DMS153 treated with DMSO at 0.1 percent for 48 hours (cell line): ENCODE results near the gene PHKB.
"Not testable (repeated sequence)": the region's sequence is repeated elsewhere in the genome, so short reads cannot be mapped to it uniquely, and the experiment has no call there.

ENCODE experiments used
- DNase-seq: peaks from one replicate; lab custom pipeline; 2025; ENCODE audit not compliant: unreplicated experiment; lab: John Stamatoyannopoulos, UW

Gene PHKB

GRCh38 chr16:47460711-47461597 lies at the start of gene PHKB, which contains the start of gene ITFG1:
Gene PHKB (plus strand): TSS chr16:47461331. CDS start chr16:47461351, 20 bp downstream.
Gene ITFG1 (minus strand): TSS chr16:47461063. CDS start chr16:47461045, 18 bp downstream.
- peak; percentile 31 for DNase-seq

DNA sequence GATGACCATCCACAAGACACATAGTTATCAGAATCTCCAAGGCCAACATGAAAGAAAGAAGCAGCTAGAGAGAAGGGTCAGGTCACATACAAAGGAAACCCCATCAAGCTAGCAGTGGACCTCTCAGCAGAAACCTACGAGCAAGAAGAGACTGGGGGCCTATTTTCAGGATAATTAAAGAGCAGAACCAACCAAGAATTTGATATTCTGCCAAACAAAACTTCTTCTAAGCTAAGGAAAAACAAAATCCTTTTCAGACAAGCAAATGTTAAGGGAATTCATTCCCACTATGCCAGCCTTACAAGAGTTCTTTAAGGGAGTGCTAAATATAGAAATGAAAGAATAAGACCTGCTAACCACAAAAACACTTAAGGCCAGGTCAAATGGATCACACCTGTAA lies 48.1 kb upstream of the PHKB start:
- DNase-seq: no peak

- DNase-seq: no peak
Measured at GRCh38 chr16:47416869-47417268, 44.3 kb upstream of the PHKB start.

GRCh38 chr16:47424846-47425245 lies 36.3 kb upstream of the PHKB start:
- DNase-seq: no peak

DNA sequence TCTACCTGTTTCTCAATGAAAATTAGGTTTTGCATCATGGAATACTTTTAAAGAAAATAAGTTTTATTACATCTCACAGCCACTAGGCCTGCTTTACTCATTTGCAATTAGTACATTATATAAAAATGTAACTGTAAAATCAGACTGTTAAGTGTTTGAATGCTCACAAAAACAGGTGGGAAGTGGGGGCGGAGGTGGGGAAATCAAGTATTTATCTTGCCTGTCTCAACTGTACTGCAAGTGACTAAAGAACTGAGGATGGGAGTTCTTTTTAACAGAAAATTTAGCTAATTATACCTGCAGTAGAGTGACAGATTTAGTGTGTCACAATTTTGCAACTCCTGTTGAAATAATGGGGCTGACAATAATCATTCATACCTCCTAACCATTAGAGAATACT lies 34.3 kb upstream of the PHKB start:
- no peak for DNase-seq

- DNase-seq: no peak
Measured at GRCh38 chr16:47431960-47432359, 29.2 kb upstream of the PHKB start.

DNA sequence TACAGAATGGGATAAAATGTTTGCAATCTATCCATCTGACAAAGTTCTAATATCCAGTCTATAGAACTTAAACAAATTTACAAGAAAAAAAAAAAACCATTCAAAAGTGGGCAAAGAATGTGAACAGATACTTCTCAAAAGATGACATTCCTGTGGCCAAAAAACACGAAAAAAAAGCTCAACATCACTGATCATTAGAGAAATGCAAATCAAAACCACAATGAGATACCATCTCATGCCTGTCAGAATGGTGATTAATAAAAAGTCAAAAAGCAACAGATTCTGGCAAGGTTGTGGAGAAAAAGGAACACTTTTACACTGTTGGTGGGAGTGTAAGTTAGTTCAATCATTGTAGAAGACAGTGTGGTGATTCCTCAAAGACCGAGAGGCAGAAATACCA lies 26.9 kb upstream of the PHKB start:
- DNase-seq: not testable (repeated sequence)

DNA sequence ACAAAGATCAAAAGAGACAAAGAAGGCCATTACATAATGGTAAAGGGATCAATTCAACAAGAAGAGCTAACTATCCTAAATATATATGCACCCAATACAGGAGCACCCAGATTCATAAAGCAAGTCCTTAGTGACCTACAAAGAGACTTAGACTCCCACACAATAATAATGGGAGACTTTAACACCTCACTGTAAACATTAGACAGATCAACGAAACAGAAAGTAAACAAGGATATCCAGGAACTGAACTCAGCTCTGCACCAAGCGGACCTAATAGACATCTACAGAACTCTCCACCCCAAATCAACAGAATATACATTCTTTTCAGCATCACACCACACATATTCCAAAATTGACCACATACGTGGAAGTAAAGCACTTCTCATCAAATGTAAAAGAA lies 21.1 kb upstream of the PHKB start:
- not testable (repeated sequence) for DNase-seq

DNA sequence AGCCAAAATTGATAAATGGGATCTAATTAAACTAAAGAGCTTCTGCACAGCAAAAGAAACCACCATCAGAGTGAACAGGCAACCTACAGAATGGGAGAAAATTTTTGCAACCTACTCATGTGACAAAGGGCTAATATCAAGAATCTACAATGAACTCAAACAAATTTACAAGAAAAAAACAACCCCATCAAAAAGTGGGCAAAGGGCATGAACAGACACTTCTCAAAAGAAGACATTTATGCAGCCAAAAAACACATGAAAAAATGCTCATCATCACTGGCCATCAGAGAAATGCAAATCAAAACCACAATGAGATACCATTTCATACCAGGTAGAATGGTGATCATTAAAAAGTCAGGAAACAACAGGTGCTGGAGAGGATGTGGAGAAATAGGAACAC lies 18.2 kb upstream of the PHKB start:
- DNase-seq: not testable (repeated sequence)

DNA sequence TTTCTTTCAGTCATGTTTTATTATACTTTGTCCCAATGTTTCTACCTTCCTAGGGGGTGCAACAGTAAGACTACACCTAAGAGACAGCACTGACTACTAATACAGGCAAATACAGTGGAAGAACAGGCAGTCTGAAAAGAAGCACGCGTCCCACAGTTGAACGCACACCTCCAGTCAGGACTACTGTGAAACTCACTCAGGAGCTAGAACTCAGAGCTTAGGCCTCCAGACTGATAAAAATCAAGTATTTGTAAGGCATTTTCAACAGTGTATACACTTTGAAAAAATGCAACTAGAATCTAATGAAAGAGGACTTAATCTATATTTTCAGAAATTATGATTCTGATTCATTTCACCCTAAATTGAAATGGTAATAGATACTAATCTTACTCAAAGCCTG lies 14.7 kb upstream of the PHKB start:
- no peak for DNase-seq

GRCh38 chr16:47448830-47449575 lies 12.1 kb upstream of the PHKB start:
- DNase-seq: no peak

- DNase-seq: no peak
Measured at GRCh38 chr16:47449788-47450187, 11.3 kb upstream of the PHKB start.

DNA sequence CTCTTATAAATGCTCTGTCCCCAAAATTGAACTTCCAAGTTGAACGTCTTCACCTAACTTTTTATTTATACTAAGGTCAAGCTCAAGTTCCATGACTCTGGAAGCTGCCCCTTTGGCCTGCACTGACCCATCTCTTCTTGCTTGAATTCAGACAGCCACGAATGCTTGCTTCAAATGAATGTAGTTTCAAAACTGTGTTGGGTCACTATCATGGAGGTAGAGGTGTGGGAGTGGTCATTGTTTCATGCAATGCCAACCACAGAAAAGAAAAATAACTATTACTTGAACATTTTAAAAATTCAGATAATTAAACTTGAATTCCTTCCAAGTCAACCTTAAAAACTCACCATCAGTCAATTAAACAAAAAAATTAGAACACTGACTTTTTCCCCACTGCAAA lies 2.8 kb upstream of the PHKB start:
- DNase-seq: no peak

DNA sequence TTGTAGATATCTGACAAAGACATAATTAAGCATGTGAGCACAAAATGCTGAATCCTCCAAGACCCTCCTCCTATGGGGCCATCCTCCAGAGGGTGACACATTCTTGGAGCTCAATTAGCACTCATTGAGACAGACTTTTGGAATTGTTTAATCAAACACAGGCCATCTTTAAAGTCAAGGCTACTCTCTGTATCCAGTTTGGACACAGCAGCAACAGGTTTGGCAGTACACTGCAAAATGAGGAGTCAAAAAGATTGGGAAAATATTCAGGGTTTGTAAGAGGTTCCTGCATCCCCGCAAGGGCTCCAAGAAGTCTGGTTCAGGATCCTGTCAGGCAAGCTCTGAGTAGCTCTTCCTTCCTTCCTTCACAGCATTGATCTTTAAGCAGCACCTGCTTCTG lies 1.5 kb upstream of the PHKB start:
- DNase-seq: no peak

- DNase-seq: no peak
Measured at GRCh38 chr16:47460359-47460710, 796 bp upstream of the PHKB start.

- DNase-seq: no peak
Measured at GRCh38 chr16:47461598-47462266, 601 bp downstream of the PHKB start.

DNA sequence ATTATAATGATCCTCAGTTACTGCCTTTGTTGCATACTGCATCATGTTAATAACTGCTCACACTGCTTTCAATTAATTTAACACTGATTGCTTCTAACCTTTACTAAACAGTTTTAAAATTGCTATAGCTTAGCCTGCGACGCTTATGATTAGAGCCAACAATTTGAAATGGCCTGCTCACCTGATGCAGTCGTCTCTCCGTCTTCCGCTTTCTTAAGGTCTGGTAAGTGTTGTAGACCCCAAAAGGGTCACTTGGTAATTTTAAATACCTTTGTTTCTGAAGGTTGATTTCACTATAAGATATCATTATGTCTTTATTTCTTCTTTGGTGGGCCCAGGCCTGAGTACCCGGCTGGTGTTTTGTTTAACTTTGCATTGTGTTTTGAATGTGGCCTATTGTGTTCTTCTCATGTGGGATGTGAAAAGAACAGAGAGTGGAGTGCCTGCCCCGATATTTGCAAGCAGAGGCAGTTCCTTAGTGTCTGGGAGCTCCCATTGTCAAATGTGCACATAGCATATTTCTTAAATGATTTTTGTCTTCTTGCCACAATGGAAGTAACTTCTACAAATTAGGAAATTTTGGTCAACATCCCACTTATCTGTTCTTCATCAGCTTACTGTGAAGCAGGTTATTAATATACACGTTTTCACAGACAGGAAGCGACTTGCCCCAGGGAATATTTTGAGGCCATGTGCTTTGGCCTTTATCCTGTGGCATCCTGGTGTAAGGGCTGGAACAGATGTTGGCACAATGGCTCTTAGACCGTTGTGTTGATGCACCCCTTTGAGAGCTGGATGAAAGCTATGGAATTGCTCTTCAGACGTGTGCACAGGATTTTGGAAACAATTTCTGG lies 2.9 kb downstream of the PHKB start:
- no peak for DNase-seq

DNA sequence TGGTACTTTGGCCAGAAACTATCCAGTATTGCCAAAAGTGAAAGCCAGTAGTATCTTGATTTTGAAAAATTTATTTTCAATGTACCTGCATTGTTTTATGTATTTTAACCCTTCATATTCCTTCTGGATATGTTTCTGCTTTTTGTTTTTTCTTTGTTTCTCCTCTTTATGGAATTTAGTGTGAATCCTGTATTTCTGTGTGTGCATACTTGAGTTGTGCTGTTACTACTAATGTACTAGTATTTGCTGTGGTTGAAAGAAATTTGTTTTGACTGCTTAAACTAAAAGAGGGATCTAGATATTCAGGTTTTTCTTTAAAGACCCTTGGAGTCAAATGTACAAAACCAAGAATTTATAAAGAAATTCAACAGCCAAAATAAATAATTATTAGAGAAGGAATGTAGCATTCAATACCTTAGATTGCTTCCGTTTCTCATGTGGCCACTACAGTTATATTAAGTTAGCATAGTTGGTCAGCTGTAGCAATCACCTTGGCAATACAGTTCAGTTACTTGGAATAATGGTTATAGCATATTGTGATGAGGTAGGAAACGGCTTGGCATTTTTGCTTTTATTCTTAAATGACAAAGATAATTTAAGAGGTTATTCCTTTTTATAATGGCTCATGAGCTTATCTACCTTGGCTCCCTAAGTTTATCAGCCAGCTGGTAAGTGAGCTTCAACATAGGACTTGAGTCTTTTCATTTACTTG lies 4.9 kb downstream of the PHKB start:
- DNase-seq: no peak

GRCh38 chr16:47467501-47467900 lies 6.4 kb downstream of the PHKB start:
- DNase-seq: no peak

DNA sequence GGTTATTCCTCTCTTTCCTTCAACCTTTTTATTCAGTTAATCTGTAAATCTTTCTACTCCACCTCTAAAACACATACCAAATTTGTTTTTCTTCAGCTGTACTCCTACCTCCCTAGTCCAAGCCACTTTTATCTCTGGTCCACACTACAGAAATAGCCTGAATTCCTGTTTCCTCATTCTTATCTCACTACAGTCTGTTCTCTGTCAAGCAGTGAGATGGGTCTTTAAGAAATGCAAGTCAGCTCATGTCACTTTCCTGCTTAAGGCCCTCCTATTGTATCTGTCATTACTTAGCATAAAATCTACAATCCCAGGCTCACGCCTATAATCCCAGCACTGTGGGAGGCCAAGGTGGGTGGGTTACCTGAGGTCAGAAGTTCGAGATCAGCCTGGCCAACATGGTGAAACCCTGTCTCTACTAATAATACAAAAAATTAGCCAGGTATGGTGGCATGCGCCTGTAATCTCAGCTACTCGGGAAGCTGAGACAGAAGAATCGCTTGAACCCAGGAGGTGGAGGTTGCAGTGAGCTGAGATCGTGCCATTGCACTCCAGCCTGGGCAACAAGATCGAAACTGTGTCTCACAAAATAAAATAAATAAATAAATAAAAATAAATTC lies 7.0 kb downstream of the PHKB start:
- not testable (repeated sequence) for DNase-seq
